Endothelial cell of umbilical vein (primary cell): Measurements from ENCODE around the gene VPS13A. TPM values are rescaled to one million over a fixed set of nuclear protein-coding genes. Genes with fewer than 3 reads are reported as not detected.

Experiments
- BruUV-seq: library from RNA; stranded (reverse); fragments of 400-500 nt; replicated peaks from 2 replicates; lab custom pipeline; 2021; lab: Mats Ljungman, UMichigan
- CTCF ChIA-PET: fragments of 300-600, 350-600 bp; sonication (Branson Sonifier 250); formaldehyde crosslinking; loops from one replicate; lab custom pipeline; 2021; ENCODE audit warnings: antibody characterized with exemption, inconsistent platforms; lab: Charles Lee
- POLR2A ChIA-PET: fragments of 300-600, 350-600 bp; sonication (Branson Sonifier 250); formaldehyde crosslinking; loops from one replicate; lab custom pipeline; 2021; ENCODE audit warnings: antibody characterized with exemption, inconsistent platforms; lab: Charles Lee
- DNase-seq: peaks from one replicate; pipeline ENCODE4 v3.0.0-alpha.2; 2011; ENCODE audit warnings: low read depth, low spot score
- FAIRE-seq: peaks from 2 replicates; lab custom pipeline; 2011; peaks lifted over from hg19 to GRCh38; lab: Jason Lieb, UNC
- H2AFZ ChIP-seq: 2 replicates; pipeline ENCODE4 v1.6.0; 2012; ENCODE audit warnings: low read depth, low read length, control low read depth, inconsistent platforms
- H3K27ac ChIP-seq: 2 replicates; pipeline ENCODE4 v1.5.1; 2011; ENCODE audit warnings: low read depth, mild to moderate bottlenecking, control low read depth, low read length, moderate library complexity; ENCODE audit not compliant: insufficient read depth
- H3K27me3 ChIP-seq, 2 experiments: 2 replicates each; pipeline versions ENCODE4 v1.6.0 to v1.6.1; 2011; ENCODE audit warnings: low read length in 2 of 2, mixed read lengths in 1 of 2; ENCODE audit not compliant: control insufficient read depth in 2 of 2, insufficient read depth in 2 of 2
- H3K36me3 ChIP-seq, 2 experiments: 2 replicates in 1 of 2; 3 replicates in 1 of 2; pipeline ENCODE4 v1.5.1; 2011; ENCODE audit warnings: low read length in 2 of 2, mild to moderate bottlenecking in 1 of 2, moderate library complexity in 1 of 2; ENCODE audit not compliant: control insufficient read depth in 2 of 2, insufficient read depth in 2 of 2; ENCODE audit errors: extremely low read depth in 1 of 2
- H3K4me1 ChIP-seq: 3 replicates; pipeline ENCODE4 v1.5.1; 2011; ENCODE audit warnings: mild to moderate bottlenecking, low read length; ENCODE audit not compliant: control insufficient read depth, insufficient read depth; ENCODE audit errors: extremely low read depth
- H3K4me2 ChIP-seq: 2 replicates; pipeline ENCODE4 v1.6.1; 2011; ENCODE audit warnings: low read length, control low read depth, mixed read lengths; ENCODE audit not compliant: insufficient read depth
- H3K4me3 ChIP-seq, 3 experiments: fragments of 200-600 bp in 1 of 3; sonication (generic), shearing (Covaris generic) in 1 of 3; replicated peaks in 1 of 3; 2 replicates each; pipeline ENCODE4 v1.5.1; 2011 to 2016; ENCODE audit warnings: control low read depth in 3 of 3, low read length in 3 of 3, mild to moderate bottlenecking in 2 of 3, inconsistent platforms in 1 of 3, low read depth in 1 of 3, moderate library complexity in 1 of 3; ENCODE audit not compliant: insufficient read depth in 1 of 3
- H3K79me2 ChIP-seq: 2 replicates; pipeline ENCODE4 v1.6.0; 2012; ENCODE audit warnings: low read length, inconsistent platforms; ENCODE audit not compliant: control insufficient read depth, insufficient read depth
- H3K9ac ChIP-seq: replicated peaks from 2 replicates; pipeline ENCODE3; 2011; ENCODE audit warnings: low read length, control low read depth; ENCODE audit not compliant: insufficient read depth; ENCODE audit errors: extremely low read depth
- H3K9me1 ChIP-seq: replicated peaks from 3 replicates; pipeline ENCODE4 v1.6.0; 2011; ENCODE audit warnings: mild to moderate bottlenecking, low read length; ENCODE audit not compliant: control insufficient read depth, insufficient read depth; ENCODE audit errors: extremely low read depth
- H3K9me3 ChIP-seq: replicated peaks from 2 replicates; pipeline ENCODE4 v1.5.1; 2012; ENCODE audit warnings: low read length, inconsistent platforms; ENCODE audit not compliant: control insufficient read depth, insufficient read depth
- H4K20me1 ChIP-seq: replicated peaks from 2 replicates; pipeline ENCODE3; 2011; ENCODE audit warnings: mild to moderate bottlenecking, low read length; ENCODE audit not compliant: control insufficient read depth, insufficient read depth; ENCODE audit errors: extremely low read depth
- CTCF ChIP-seq, 2 donors: IDR thresholded peaks; 1 replicate in 1 of 2; 2 replicates in 1 of 2; pipeline ENCODE4 v1.5.1; 2011; ENCODE audit warnings: low read length in 2 of 2, mild to moderate bottlenecking in 2 of 2, moderate library complexity in 2 of 2, control low read depth in 1 of 2, inconsistent platforms in 1 of 2, low read depth in 1 of 2; ENCODE audit not compliant: insufficient read depth in 1 of 2; ENCODE audit errors: extremely low read depth in 1 of 2
- EZH2 ChIP-seq: IDR thresholded peaks from 2 replicates; pipeline ENCODE4 v1.6.1; 2012; ENCODE audit warnings: borderline replicate concordance, low read depth, mild to moderate bottlenecking, moderate library complexity, low read length, inconsistent platforms; ENCODE audit not compliant: severe bottlenecking
- FOS ChIP-seq: IDR thresholded peaks from 2 replicates; pipeline ENCODE4 v1.6.1; 2011; ENCODE audit warnings: mild to moderate bottlenecking, low read length, moderate library complexity, borderline replicate concordance; ENCODE audit not compliant: insufficient read depth
- GATA2 ChIP-seq: IDR thresholded peaks from 2 replicates; pipeline ENCODE4 v1.7.0; 2011; ENCODE audit warnings: low read depth, mild to moderate bottlenecking, moderate library complexity, mixed read lengths, low read length; ENCODE audit not compliant: insufficient read length, insufficient read depth
- JUN ChIP-seq: IDR thresholded peaks from 2 replicates; pipeline ENCODE4 v1.6.1; 2011; ENCODE audit warnings: borderline replicate concordance, low read depth; ENCODE audit not compliant: insufficient read length, insufficient read depth
- MAX ChIP-seq: IDR thresholded peaks from 2 replicates; pipeline ENCODE4 v1.6.1; 2011; ENCODE audit not compliant: insufficient read depth, insufficient read length
- MYC ChIP-seq: IDR thresholded peaks from one replicate; pipeline ENCODE4 v1.6.1; 2011; ENCODE audit warnings: mild to moderate bottlenecking, low read depth, low read length
- POLR2A ChIP-seq: IDR thresholded peaks from 2 replicates; pipeline ENCODE4 v1.6.1; 2012; ENCODE audit warnings: low read depth, mild to moderate bottlenecking, control low read depth, low read length
- POLR2AphosphoS5 ChIP-seq: IDR thresholded peaks from 2 replicates; pipeline ENCODE4 v1.6.1; 2012; ENCODE audit warnings: low read depth, mild to moderate bottlenecking, control low read depth, low read length, moderate library complexity; ENCODE audit not compliant: insufficient read depth
- dilution Hi-C: fragments of 300-500 bp; cut with MboI; formaldehyde crosslinking; loops from one replicate; pipeline ENCODE4 v1.15.0; 2019; ENCODE audit warnings: low sequenced_read_pairs; ENCODE audit not compliant: extremely low pct_ligation_motif_present
- intact Hi-C: fragments of 100-400 bp; cut with micrococcal nuclease; formaldehyde crosslinking; loops from one replicate; pipeline ENCODE4 v1.10.0; 2022
- polyA plus RNA-seq, 4 experiments: library from polyadenylated mRNA; depleted of rRNA in 3 of 4; stranded (reverse) in 3 of 4; unstranded in 1 of 4; fragments of >200 nt; gene quantifications; 2 replicates each; pipeline versions ENCODE4 v1.2.1 to v1.2.3, GENCODE V29; 2011 to 2012; ENCODE audit warnings: missing spikeins in 1 of 4
- total RNA-seq: library from RNA; stranded (reverse); gene quantifications from 2 replicates; pipeline ENCODE4 v1.2.3, GENCODE V29; 2021

Gene VPS13A
- total and polyA plus RNA-seq, 2 donors (not counting 3 experiments of a cell fraction or from before 2014, with no cell fraction given) = 4.7 to 33.3 TPM

GRCh38 chr9:77156646-77157371 lies 20.5 kb upstream of the VPS13A start:
- Histone ChIP-seq H3K9me3 (no peaks in the 10 kb centered on the region), H3K27ac (no peak overlapping the region), H4K20me1 (no peaks in the 10 kb centered on the region), H3K36me3 (no peaks in the 10 kb centered on the region), H3K27me3 (peaks cover under 1 to 5% of the 10 kb centered on the region in 2 experiments), H3K4me2 (peak overlapping the region; percentile 24), H3K4me1 (peaks cover 25% of the 10 kb centered on the region), H3K9ac (no peak overlapping the region), H3K4me3 (no peak overlapping the region), H3K9me1 (peaks cover 2% of the 10 kb centered on the region), H2AFZ (no peak overlapping the region), H3K79me2 (no peaks in the 10 kb centered on the region)
- CTCF ChIA-PET = interaction anchor here (3.1 to 3.2 kb wide), 2 partner anchors 10 to 347 kb away, joined by 14 to 32 read pairs; no protein-coding TSS in a partner anchor
- BruUV-seq = no TSS peak
- no peak for TF ChIP-seq FOS
- no peak for TF ChIP-seq CTCF (IDR thresholded peaks at IDR 0.05; ENCODE audit: extremely low read depth in 1 of 2, insufficient read depth in 1 of 2, low read depth in 1 of 2, low read length in 2 of 2)
- no peak for TF ChIP-seq GATA2
- no peak for TF ChIP-seq JUN
- TF ChIP-seq MYC = no peak
- TF ChIP-seq EZH2 = no peak
- TF ChIP-seq MAX = no peak
- no peak for TF ChIP-seq POLR2AphosphoS5
- TF ChIP-seq POLR2A = no peak
- dilution Hi-C loops = no loop called here
- no peak for FAIRE-seq
- peak; percentile 30 for DNase-seq
- intact Hi-C loops = loop anchor here (5.0 kb wide), 1 partner anchor 765 kb away; the partner anchor contains the start of gene RFK
- POLR2A ChIA-PET = interaction anchor here (0.6 kb wide), 1 partner anchor 20 kb away, joined by 3 read pairs; no protein-coding TSS in a partner anchor
